GM12892 (cell line): ENCODE results near the gene TAS2R60. TPM values are rescaled to one million over a fixed set of nuclear protein-coding genes. Genes with fewer than 3 reads are reported as not detected.
"Not testable (repeated sequence)": the region's sequence is repeated elsewhere in the genome, so short reads cannot be mapped to it uniquely, and the experiment has no call there.

Experiments used
- DNase-seq: peaks from one replicate; pipeline ENCODE4 v3.0.0; 2011; ENCODE audit not compliant: insufficient read length
- FAIRE-seq: peaks from 2 replicates; lab custom pipeline; 2011; peaks lifted over from hg19 to GRCh38; lab: Jason Lieb, UNC
- POLR2A ChIP-seq: IDR thresholded peaks from 2 replicates; pipeline ENCODE4 v1.6.1; 2011; ENCODE audit warnings: low read depth, low read length, control low read depth
- POLR2AphosphoS5 ChIP-seq: IDR thresholded peaks from 2 replicates; pipeline ENCODE4 v1.6.1; 2011; ENCODE audit warnings: low read depth, low read length, control low read depth
- TAF1 ChIP-seq: IDR thresholded peaks from 2 replicates; pipeline ENCODE4 v1.6.1; 2011; ENCODE audit warnings: low read depth, mild to moderate bottlenecking, control low read depth, low read length, borderline replicate concordance
- polyA plus RNA-seq: library from polyadenylated mRNA; unstranded; fragments of >200 nt; gene quantifications from one replicate; pipeline ENCODE4 v1.2.1, GENCODE V29; 2012; ENCODE audit warnings: missing spikeins, inconsistent platforms; ENCODE audit not compliant: missing spikeins

The TAS2R60 gene
- polyA plus RNA-seq, result not detected

GRCh38 chr7:143443153-143443552, at the start of gene TAS2R60:
Gene TAS2R60, plus strand, starts transcription at chr7:143443453. Its CDS starts 0 bp downstream, at chr7:143443453.
- TF ChIP-seq POLR2AphosphoS5 (no peak), POLR2A (no peak), TAF1 (no peak)
- no peak for FAIRE-seq
- no peak for DNase-seq

DNA sequence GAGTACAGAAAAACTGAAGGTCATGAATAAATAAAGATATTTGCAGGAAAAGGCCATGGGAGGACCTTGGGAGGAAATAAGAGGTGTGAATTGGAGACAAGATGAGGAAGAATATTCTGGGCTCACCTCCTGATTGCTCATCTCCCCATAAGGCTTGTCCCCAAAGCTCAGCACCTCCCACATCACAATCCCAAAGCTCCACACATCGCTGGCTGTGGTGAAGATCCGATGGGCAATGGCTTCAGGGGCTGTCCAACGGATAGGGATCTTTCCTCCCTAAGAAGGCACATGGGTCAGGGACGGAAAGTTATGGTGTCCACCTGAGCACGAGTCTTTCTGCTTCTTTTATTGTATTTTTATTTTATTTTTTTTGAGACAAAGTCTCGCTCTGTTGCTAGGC, 49.2 kb upstream of the TAS2R60 start:
- TF ChIP-seq POLR2AphosphoS5, result no peak; the same call in 1 of the 2 replicates
- no peak for TF ChIP-seq POLR2A
- TF ChIP-seq TAF1, result no peak
- FAIRE-seq (no peak), DNase-seq (no peak)

- FAIRE-seq, result no peak
- no peak for DNase-seq
- TF ChIP-seq POLR2A (no peak), POLR2AphosphoS5 (no peak), TAF1 (no peak)
Measured at GRCh38 chr7:143394777-143395176, 48.5 kb upstream of the TAS2R60 start.

DNA sequence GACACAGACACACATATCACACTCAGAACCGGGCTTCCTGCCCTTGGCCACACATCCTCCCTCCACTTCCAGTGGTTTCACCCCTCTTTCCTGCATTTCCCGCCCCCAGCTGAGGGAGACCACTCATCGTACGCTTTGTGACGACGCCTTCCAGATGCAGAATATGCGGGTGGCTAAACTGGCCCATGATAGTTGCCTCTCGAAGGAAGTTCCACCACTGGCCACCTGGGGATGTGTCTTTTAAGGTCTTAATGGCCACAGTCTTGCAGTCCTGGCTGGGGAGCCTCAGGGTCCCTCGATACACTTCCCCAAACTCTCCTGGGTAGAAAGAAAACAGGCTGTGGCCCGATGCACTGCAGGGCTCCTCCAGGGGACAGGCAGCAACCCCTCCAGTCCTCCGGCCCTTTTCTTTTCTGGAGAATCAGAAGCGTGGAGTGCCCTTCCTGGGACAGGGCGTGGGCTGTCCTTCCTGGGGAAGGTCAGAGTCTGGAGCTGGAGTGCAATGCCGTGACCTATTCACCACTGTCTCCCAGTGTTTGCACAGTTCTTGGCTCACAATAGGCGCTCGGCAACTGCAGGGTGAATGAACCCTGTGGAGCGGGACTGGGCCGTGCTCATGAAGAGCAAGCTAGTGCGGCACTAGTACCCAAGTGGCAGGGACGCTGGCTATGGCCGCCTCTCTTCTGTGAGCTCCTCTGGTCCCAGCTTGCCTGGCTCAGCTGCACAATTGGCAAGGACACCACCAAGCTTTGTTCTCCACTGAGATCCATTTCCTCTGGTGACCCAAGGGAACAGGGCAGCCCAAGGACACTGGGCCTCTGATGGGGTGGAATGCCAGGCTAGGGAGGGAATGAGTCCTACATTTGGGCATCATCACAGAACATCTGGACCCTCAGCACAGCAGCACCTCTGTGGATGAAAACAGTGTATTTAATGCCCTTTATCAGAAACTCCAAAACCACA, 47.8 kb upstream of the TAS2R60 start:
- TF ChIP-seq TAF1 (no peak), POLR2A (no peak), POLR2AphosphoS5 (no peak)
- FAIRE-seq, result no peak
- no peak for DNase-seq

- FAIRE-seq (no peak), DNase-seq (no peak)
- TF ChIP-seq POLR2AphosphoS5, result no peak
- no peak for TF ChIP-seq TAF1
- no peak for TF ChIP-seq POLR2A
Measured at GRCh38 chr7:143396182-143396581, 47.1 kb upstream of the TAS2R60 start.

DNA sequence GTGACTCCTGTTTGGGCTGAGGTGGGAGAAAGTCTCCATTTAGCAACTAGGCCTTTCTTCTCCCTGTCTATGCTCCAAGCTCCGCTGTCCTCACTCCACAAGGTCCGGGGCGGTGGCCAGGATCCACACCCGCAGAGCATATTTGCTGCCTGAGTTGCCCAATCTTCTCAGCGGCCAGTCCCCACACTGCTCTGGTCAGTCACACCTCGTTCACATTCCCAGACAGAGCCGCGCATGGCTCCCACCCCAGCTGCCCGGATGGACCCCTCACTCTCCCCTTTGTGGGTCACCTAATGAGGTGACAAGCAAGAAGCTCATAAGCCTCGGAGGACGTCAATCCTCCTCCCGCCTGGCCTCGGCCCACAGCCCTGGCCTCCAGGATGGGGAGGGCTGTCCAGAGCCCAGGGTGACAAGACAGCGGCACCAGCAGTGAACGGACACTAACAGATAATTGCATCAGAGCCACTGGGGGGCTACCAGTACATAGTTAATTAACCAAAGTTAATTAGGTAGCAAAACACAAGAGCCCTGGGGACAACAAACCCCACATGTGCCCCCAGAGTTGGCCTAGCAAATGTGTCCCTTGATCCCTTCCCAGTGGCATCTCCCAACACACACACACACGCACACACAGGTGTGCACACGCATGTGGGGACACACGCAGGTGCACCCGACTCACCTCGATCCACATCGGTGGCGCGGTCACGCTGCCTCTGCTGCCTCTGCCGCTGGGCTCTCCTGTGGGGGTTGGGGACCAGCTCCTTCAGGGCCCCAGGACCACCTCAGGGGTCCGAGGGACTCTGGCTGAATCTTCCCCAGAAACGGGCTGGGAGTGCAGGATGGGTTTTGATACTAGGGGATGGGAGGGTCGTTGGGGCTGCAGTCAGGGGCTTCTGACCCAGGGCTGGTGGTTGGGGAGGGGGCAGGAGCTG, 46.4 kb upstream of the TAS2R60 start:
- no peak for FAIRE-seq
- no peak for DNase-seq

DNA sequence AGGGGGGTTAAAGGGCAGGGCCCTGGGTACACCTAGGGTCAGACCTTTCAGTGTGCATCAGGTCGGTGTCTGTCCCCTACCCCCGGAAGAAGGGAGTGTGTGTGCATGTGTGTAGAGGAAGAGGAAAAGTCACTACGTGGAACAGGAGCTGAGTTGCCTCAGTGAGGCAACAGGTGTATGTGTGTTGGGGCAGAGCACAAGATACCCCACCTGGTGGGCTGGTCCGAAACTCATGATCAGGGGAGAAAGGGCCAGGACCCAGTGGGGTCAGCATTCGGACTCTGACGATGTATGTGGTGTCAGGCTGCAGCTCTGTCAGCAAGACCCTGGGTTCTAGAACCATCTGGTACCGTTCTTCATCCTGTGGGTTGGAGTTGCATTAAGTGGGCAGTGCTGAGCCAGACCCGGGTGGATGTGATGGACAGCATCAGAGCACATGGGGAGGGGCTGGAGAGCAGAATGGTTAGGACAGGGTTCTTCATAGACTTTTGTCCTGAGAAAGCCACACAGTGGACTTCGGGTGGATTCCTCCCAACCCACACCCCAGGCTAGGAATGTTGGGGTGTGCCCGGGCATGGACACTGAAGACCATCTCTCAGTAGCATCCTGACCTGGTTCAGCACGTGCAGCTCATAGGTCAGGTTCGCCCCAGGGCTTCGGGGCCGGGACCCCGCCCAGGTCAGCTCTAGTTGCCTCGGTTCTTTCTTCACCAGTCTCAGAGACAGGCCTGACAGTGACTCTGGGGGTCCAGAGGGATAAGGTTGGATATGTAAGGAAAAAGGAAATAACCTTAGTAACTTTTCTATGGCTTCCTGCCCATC, 45.3 kb upstream of the TAS2R60 start:
- FAIRE-seq (no peak), DNase-seq (no peak)
- no peak for TF ChIP-seq TAF1
- TF ChIP-seq POLR2A, result no peak
- no peak for TF ChIP-seq POLR2AphosphoS5

More for the DNA sequence above, 46.4 kb upstream of the TAS2R60 start:
- TF ChIP-seq POLR2AphosphoS5 (no peak), TAF1 (no peak), POLR2A (no peak)

DNA sequence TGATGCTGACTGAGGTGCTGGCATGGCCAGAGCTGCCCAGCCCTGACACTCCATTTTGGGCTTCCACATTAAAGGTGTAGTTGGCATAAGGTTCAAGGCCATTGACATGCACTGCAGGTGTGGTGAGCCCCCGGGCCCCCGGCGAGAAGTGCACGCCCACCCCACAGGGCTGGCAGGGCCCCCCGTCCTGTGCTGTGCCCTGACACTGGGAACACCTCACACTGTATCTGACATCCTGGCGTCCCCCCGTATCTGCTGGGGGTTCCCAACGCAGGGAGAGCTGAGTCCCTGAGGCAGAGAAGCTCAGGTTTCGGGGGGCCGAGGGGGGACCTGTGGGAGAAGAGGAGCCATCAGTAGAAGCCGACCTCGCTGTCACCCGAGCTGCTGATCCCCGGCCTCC, 44.6 kb upstream of the TAS2R60 start:
- no peak for FAIRE-seq
- TF ChIP-seq POLR2A, result no peak
- TF ChIP-seq TAF1, result no peak
- no peak for TF ChIP-seq POLR2AphosphoS5

GRCh38 chr7:143399151-143399550, 44.1 kb upstream of the TAS2R60 start:
- FAIRE-seq, result no peak
- TF ChIP-seq POLR2AphosphoS5, result no peak
- TF ChIP-seq POLR2A, result no peak
- TF ChIP-seq TAF1, result no peak

More for the DNA sequence above, 44.6 kb upstream of the TAS2R60 start:
- DNase-seq, result no peak

DNA sequence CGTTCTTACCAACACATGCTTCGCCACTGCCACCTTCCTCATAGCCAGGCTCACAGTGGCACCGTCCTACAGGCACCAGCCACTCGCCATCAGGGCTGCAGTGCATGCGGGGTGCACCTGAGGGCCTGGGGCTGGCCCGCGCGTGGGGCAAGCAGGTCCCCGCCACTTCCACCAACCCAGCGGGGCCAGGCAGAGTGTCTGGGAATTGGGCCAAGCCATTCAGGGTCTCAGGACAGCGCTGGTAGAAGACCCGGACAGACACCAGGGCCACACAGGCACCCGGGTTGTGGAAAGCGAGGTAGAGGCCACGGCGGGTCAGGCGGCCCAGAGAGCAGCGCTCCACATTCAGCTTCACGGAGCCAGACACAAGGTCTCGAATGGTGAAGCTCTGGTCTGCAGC, 43.6 kb upstream of the TAS2R60 start:
- DNase-seq (no peak), FAIRE-seq (no peak)
- TF ChIP-seq POLR2AphosphoS5, result no peak
- no peak for TF ChIP-seq POLR2A
- TF ChIP-seq TAF1, result no peak

More at GRCh38 chr7:143399151-143399550, 44.1 kb upstream of the TAS2R60 start:
- DNase-seq, result no peak

- no peak for FAIRE-seq
- TF ChIP-seq POLR2AphosphoS5 (no peak), POLR2A (no peak), TAF1 (no peak)
- DNase-seq, result no peak
Measured at GRCh38 chr7:143401265-143401664, 42.0 kb upstream of the TAS2R60 start.

DNA sequence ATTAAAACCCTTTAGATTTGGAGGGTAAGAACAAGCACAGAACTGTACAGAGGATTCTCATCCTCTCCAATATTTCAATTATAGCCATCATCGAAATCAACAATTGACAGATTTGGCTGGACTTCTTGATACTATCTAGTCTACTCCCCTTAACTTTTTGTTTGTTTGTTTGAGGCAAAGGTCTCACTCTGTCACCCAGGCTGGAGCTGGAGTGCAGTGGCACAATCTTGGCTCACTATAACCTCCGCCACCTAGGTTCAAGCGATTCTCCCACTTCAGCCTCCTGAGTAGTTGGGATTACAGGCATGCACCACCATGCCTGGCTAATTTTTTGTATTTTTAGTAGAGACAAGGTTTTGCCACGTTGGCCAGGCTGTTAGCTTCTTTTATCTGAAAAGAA, 41.0 kb upstream of the TAS2R60 start:
- not testable (repeated sequence) for FAIRE-seq

More for the DNA sequence above, 41.0 kb upstream of the TAS2R60 start:
- DNase-seq, result not testable (repeated sequence)
